Lung (tissue), 12 donors: ENCODE measurements around the gene GALNS. TPM values are rescaled to one million over a fixed set of nuclear protein-coding genes. Genes with fewer than 3 reads are reported as not detected.

ENCODE experiments used
- ATAC-seq: fragments of 200-7000 bp; cut with Tn5 transposase; one replicate; pipeline ENCODE4 v1.9.1; 2020; ENCODE audit warnings: moderate number of reproducible peaks; ENCODE audit not compliant: insufficient read depth, low FRiP score
- DNase-seq, 3 donors: peaks; one replicate each; pipeline ENCODE4 v3.0.0-alpha.2; 2013 to 2017
- H3K27ac ChIP-seq, 2 donors: one replicate each; pipeline ENCODE4 v1.5.1; 2013; ENCODE audit warnings: mild to moderate bottlenecking in 2 of 2, moderate library complexity in 2 of 2, control low read depth in 1 of 2, inconsistent platforms in 1 of 2, low read depth in 1 of 2, low read length in 1 of 2
- H3K27me3 ChIP-seq, 3 donors: one replicate each; pipeline ENCODE4 v1.5.1; 2013; ENCODE audit warnings: low read length in 2 of 3; ENCODE audit not compliant: control insufficient read depth in 3 of 3, insufficient read depth in 3 of 3
- H3K36me3 ChIP-seq, 4 donors: one replicate each; pipeline ENCODE4 v1.5.1; 2013; ENCODE audit warnings: low read length in 4 of 4, mild to moderate bottlenecking in 1 of 4, moderate library complexity in 1 of 4; ENCODE audit not compliant: control insufficient read depth in 4 of 4, insufficient read depth in 4 of 4
- H3K4me1 ChIP-seq, 5 donors: one replicate each; pipeline ENCODE4 v1.5.1; 2013; ENCODE audit warnings: low read length in 5 of 5, mild to moderate bottlenecking in 2 of 5, moderate library complexity in 1 of 5; ENCODE audit not compliant: control insufficient read depth in 5 of 5, insufficient read depth in 5 of 5
- H3K4me3 ChIP-seq: one replicate; pipeline ENCODE4 v1.5.1; 2013; ENCODE audit warnings: mild to moderate bottlenecking, control low read depth, moderate library complexity
- H3K9ac ChIP-seq, 2 donors: one replicate each; pipeline ENCODE4 v1.5.1; 2013; ENCODE audit warnings: low read length in 2 of 2, control low read depth in 1 of 2; ENCODE audit not compliant: insufficient read depth in 1 of 2
- H3K9me3 ChIP-seq, 4 donors: one replicate each; pipeline ENCODE4 v1.5.1; 2013; ENCODE audit warnings: low read length in 3 of 4, mild to moderate bottlenecking in 1 of 4, moderate library complexity in 1 of 4; ENCODE audit not compliant: control insufficient read depth in 4 of 4, insufficient read depth in 3 of 4
- WGBS, 2 donors: extraction: QIAGEN DNeasy Blood & Tissue Kit; methylation state at CpG; one replicate each; pipeline ENCODE4 v1.1.7; 2013; 5-methylcytosine and 5-hydroxymethylcytosine counted together
- polyA plus RNA-seq, 2 donors: library from polyadenylated mRNA; stranded (reverse); fragments of 200-250 nt; gene quantifications; one replicate each; pipeline ENCODE4 v1.2.1, GENCODE V29; 2013
- total RNA-seq, 2 donors: library from RNA; depleted of rRNA in 1 of 2; stranded (reverse); fragments of >200 nt in 1 of 2; gene quantifications; one replicate each; pipeline ENCODE4 v1.2.1, GENCODE V29; 2014 to 2021
- TF ChIP-seq, protein P1 (sequence below): IDR thresholded peaks from 2 replicates; pipeline ENCODE4 v1.5.1; 2012; ENCODE audit warnings: mild to moderate bottlenecking; ENCODE audit errors: control extremely low read depth, extremely low read depth
- donor health status: control.
- donor health status: control.
- donor health status: Bipolar disorder and iron deficiency.
- donor health status: healthy.
- donor health status: DM: yes; HTN: yes; CAD: no.

GALNS gene
- total and polyA plus RNA-seq, 4 donors, result 21.4 to 61.9 (median 30.3) TPM

DNA sequence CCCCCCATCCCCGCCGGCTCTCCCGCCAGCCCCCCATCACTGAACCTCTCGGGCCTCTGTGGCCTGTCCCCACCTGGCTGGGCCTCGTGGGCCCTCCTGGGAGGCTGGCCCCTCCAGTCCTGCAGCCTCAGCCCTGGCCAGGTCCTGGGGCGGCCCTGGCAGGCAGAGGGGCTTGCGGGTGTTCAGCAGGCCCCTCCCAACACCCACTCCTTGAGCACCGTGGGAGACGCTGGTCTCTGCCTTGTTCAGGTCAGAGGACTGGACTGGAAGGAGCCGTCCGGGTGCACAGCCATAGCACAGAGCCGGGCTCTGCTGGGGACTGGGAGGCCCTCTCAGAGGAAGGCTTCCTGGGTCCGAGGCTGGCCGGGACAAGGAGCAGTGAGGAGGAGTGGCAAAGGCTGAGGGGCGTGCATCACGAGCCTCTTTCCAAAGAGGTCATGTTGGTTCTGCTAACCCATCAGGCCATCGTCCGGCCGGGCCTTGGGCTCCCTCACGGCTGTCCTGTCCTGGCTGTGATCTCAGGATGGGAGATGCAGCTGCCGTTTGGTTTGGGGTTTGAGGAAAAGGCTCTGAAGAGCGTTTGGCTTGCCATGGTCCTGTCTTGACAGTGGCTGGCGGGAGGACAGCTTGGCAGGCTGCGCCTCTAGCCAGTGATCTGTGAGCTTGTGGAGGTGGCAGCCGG, 16.0 kb upstream of the GALNS start:
- peaks cover 0 to 7% (median 0%) of the 10 kb centered on the region in 4 donors for H3K36me3 ChIP-seq
- H3K9ac ChIP-seq, result no peak overlapping the region
- no peak overlapping the region for H3K27ac ChIP-seq
- whole genome bisulfite sequencing, 2 donors, result 62 to 66% methylated on average over 25 of the region's 25 CpGs
- H3K4me3 ChIP-seq, result no peak overlapping the region
- TF ChIP-seq, protein P1, sequence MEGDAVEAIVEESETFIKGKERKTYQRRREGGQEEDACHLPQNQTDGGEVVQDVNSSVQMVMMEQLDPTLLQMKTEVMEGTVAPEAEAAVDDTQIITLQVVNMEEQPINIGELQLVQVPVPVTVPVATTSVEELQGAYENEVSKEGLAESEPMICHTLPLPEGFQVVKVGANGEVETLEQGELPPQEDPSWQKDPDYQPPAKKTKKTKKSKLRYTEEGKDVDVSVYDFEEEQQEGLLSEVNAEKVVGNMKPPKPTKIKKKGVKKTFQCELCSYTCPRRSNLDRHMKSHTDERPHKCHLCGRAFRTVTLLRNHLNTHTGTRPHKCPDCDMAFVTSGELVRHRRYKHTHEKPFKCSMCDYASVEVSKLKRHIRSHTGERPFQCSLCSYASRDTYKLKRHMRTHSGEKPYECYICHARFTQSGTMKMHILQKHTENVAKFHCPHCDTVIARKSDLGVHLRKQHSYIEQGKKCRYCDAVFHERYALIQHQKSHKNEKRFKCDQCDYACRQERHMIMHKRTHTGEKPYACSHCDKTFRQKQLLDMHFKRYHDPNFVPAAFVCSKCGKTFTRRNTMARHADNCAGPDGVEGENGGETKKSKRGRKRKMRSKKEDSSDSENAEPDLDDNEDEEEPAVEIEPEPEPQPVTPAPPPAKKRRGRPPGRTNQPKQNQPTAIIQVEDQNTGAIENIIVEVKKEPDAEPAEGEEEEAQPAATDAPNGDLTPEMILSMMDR, result no peak
- no peak for DNase-seq
- no peak for ATAC-seq
- H3K9me3 ChIP-seq, result no peaks in the 10 kb centered on the region
- H3K27me3 ChIP-seq, result peaks cover 0 to 3% (median 3%) of the 10 kb centered on the region in 3 donors
- peaks cover 0 to 1% (median 0%) of the 10 kb centered on the region in 5 donors for H3K4me1 ChIP-seq

- peaks cover 0 to 1% (median 0%) of the 10 kb centered on the region in 5 donors for H3K4me1 ChIP-seq
- peaks cover 0 to 3% (median 3%) of the 10 kb centered on the region in 3 donors for H3K27me3 ChIP-seq
- H3K9ac ChIP-seq, result no peak overlapping the region
- H3K9me3 ChIP-seq, result no peaks in the 10 kb centered on the region
- WGBS, 2 donors, result 70 to 75% methylated on average over 18 to 21 of the region's 21 CpGs
- no peak for ATAC-seq
- H3K27ac ChIP-seq, result no peak overlapping the region
- no peak for DNase-seq
- H3K36me3 ChIP-seq, result peaks cover 0 to 6% (median 0%) of the 10 kb centered on the region in 4 donors
- TF ChIP-seq, protein P1, result no peak
- no peak overlapping the region for H3K4me3 ChIP-seq
Measured at GRCh38 chr16:88871730-88872416, 15.1 kb upstream of the GALNS start.

- H3K27me3 ChIP-seq, result peaks cover 0 to 3% (median 3%) of the 10 kb centered on the region in 3 donors
- peaks cover 0 to 1% (median 0%) of the 10 kb centered on the region in 4 donors for H3K36me3 ChIP-seq
- no peak overlapping the region for H3K9ac ChIP-seq
- TF ChIP-seq, protein P1, result no peak
- no peaks in the 10 kb centered on the region for H3K9me3 ChIP-seq
- no peak overlapping the region for H3K4me3 ChIP-seq
- DNase-seq, result no peak
- H3K4me1 ChIP-seq, result peaks cover 0 to 2% (median under 1%) of the 10 kb centered on the region in 5 donors
- ATAC-seq, result no peak
- 20 to 23% methylated on average over 7 to 8 of the region's 8 CpGs for whole genome bisulfite sequencing, 2 donors
- H3K27ac ChIP-seq, result no peak overlapping the region
Measured at GRCh38 chr16:88871349-88871702, 14.6 kb upstream of the GALNS start.
